ENCODE results near the gene ZNF790. TPM values are rescaled to one million over a fixed set of nuclear protein-coding genes. Genes with fewer than 3 reads are reported as not detected.
A peak's percentile ranks its signal among the peaks of the same experiment; 100 is the strongest.

The ZNF790 gene
- total RNA-seq, 2 experiments from 2014 or later: 2.7 to 4.3 TPM

DNA sequence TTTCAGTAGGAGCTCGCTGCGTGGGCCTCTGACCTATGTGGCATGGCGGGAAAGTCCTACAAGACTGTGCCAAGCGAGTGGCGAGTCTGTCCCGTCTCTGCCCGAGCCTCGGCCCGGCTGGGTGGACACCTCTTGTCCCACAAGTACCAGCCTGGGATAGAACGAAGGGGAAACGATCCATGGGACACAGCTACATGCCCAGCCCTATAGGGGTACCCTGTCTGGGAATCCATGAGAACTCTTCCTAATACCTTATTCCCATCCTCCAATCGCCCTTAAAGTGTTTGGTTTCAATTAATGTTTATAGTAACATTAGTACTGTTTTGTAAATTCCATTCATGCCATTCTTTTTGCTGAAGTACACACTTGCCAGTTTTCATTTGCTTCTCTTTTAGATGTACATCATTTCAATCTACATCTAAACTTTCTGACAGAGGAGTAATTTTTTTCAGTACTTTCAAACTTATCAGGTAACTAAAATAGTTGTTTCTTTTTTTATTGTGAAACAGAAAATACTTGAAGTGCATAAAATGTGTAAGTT is 667 bp upstream of the ZNF790 start:
- Histone ChIP-seq H4K20me1 (ENCODE audit: insufficient read depth, low read length) (no peaks in the 10 kb centered on the region), H3K4me2 (ENCODE audit: low read length) (no peak overlapping the region), H3K4me3 (ENCODE audit: low read depth, low read length, poor library complexity, severe bottlenecking) (no peak overlapping the region), H3K36me3 (ENCODE audit: insufficient read depth, low read length) (0 out of 2 replicates have a peak, but pooled peaks cover under 1% of the 10 kb centered on the region), H3K9me3 (ENCODE audit: low read length) (no peaks in the 10 kb centered on the region; the same call in 1 of the 2 replicates), H3K79me2 (ENCODE audit: insufficient read depth, low read depth, low read length) (no peaks in the 10 kb centered on the region), H2AFZ (ENCODE audit: low read length) (no peak overlapping the region), H3K4me1 (ENCODE audit: insufficient read depth, low read length, poor library complexity, severe bottlenecking) (no peaks in the 10 kb centered on the region), H3K27ac (ENCODE audit: low read depth, low read length, poor library complexity, severe bottlenecking) (no peak overlapping the region), H3K9me2 (ENCODE audit: insufficient read depth, low read length) (no peaks in the 10 kb centered on the region)
- TF ChIP-seq, protein P1, sequence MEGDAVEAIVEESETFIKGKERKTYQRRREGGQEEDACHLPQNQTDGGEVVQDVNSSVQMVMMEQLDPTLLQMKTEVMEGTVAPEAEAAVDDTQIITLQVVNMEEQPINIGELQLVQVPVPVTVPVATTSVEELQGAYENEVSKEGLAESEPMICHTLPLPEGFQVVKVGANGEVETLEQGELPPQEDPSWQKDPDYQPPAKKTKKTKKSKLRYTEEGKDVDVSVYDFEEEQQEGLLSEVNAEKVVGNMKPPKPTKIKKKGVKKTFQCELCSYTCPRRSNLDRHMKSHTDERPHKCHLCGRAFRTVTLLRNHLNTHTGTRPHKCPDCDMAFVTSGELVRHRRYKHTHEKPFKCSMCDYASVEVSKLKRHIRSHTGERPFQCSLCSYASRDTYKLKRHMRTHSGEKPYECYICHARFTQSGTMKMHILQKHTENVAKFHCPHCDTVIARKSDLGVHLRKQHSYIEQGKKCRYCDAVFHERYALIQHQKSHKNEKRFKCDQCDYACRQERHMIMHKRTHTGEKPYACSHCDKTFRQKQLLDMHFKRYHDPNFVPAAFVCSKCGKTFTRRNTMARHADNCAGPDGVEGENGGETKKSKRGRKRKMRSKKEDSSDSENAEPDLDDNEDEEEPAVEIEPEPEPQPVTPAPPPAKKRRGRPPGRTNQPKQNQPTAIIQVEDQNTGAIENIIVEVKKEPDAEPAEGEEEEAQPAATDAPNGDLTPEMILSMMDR (conservative IDR thresholded peaks at IDR 0.05; ENCODE audit: low read length): no peak
- TF ChIP-seq EZH2phosphoT487 (IDR thresholded peaks at IDR 0.05; ENCODE audit: borderline replicate concordance, low read depth, low read length): no peak
- CTCF ChIA-PET (ENCODE audit: unreplicated experiment): no interaction called here
- intact Hi-C loops (cut with micrococcal nuclease; ENCODE audit: unreplicated experiment): no loop called here
- DNase-seq (ENCODE audit: low spot score): no peak
- no TSS peak for BruUV-seq (replicated peaks)
- POLR2A ChIA-PET: no interaction called here

DNA sequence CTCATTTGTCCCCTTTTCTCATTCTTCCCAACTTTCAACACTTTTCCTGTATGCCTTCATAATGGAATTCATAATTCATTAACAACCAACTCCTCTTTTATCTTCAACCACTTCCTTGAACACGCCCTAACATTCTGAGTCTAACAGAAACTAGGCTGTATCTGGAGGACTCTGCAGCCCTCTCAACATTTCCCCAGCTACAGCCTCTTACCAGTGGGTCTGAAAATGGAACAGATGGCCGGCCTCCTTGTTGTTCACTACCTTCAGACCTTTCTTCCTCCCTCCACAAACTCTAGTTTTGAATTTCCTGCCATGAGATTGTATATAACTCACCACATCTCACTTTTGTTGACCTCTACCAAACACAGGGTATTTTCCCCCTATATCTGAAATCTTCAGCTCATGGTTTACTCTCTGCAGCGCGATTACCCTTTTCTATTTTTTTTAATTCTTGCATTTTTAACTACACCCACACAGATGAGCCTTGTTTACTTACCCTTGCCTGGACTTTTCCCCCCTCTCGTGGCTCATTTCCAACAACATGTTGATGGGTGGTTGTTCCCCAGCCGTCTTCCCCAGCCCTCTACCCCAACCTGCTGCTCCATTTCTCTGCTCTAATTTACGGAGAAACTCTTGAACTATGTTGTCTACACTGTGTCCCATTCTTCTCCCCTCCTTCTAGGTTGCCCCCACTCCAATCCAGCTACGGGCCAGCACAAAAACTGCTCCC is 846 bp downstream of the ZNF790 start:
- intact Hi-C loops (cut with micrococcal nuclease; ENCODE audit: unreplicated experiment): no loop called here
- no peaks in the 10 kb centered on the region for H3K79me2 ChIP-seq (ENCODE audit: insufficient read depth, low read depth, low read length)
- H3K4me1 ChIP-seq (ENCODE audit: insufficient read depth, low read length, poor library complexity, severe bottlenecking): no peaks in the 10 kb centered on the region
- no peak overlapping the region for H2AFZ ChIP-seq (ENCODE audit: low read length)
- POLR2A ChIA-PET: no interaction called here
- CTCF ChIA-PET (ENCODE audit: unreplicated experiment): no interaction called here
- peaks cover 6% of the 10 kb centered on the region; the same call in 1 of the 2 replicates for H3K9me3 ChIP-seq (ENCODE audit: low read length)
- no peak for DNase-seq (ENCODE audit: low spot score)
- H3K4me3 ChIP-seq (ENCODE audit: low read depth, low read length, poor library complexity, severe bottlenecking): no peak overlapping the region
- H3K9me2 ChIP-seq (ENCODE audit: insufficient read depth, low read length): no peaks in the 10 kb centered on the region
- TF ChIP-seq, protein P1 (conservative IDR thresholded peaks at IDR 0.05; ENCODE audit: low read length): no peak
- TF ChIP-seq EZH2phosphoT487 (IDR thresholded peaks at IDR 0.05; ENCODE audit: borderline replicate concordance, low read depth, low read length): no peak
- BruUV-seq (replicated peaks): no TSS peak
- H3K4me2 ChIP-seq (ENCODE audit: low read length): 0 out of 2 replicates have a peak overlapping the region, but pooled peaks have one; percentile 16
- peaks cover 11% of the 10 kb centered on the region; the same call in 1 of the 2 replicates for H3K36me3 ChIP-seq (ENCODE audit: insufficient read depth, low read length)
- H4K20me1 ChIP-seq (ENCODE audit: insufficient read depth, low read length): no peaks in the 10 kb centered on the region
- no peak overlapping the region for H3K27ac ChIP-seq (ENCODE audit: low read depth, low read length, poor library complexity, severe bottlenecking)

DNA sequence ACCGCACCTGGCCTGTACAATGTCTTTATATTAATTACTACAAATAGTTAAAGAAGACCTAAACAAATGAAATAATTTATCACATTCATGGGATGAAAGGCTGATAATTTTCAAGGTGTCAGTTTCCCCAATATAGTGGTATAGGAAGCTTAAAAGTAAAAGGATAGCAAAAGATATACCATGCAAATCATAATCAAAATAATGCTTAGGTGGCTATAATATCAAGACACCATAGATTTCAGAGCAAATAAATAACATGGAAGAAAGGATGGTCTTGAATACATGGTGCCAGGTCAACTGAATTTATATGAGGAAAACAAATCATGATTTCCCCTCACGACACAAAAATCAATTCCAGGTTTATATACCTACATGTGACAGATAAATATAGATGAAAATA is 4.8 kb downstream of the ZNF790 start:
- no peak overlapping the region for H2AFZ ChIP-seq (ENCODE audit: low read length)
- no peaks in the 10 kb centered on the region for H3K79me2 ChIP-seq (ENCODE audit: insufficient read depth, low read depth, low read length)
- no peaks in the 10 kb centered on the region for H3K4me1 ChIP-seq (ENCODE audit: insufficient read depth, low read length, poor library complexity, severe bottlenecking)
- no peak overlapping the region for H3K4me2 ChIP-seq (ENCODE audit: low read length)
- no peak overlapping the region for H3K4me3 ChIP-seq (ENCODE audit: low read depth, low read length, poor library complexity, severe bottlenecking)
- H3K27ac ChIP-seq (ENCODE audit: low read depth, low read length, poor library complexity, severe bottlenecking): no peak overlapping the region
- no peaks in the 10 kb centered on the region for H4K20me1 ChIP-seq (ENCODE audit: insufficient read depth, low read length)
- POLR2A ChIA-PET: no interaction called here
- H3K9me3 ChIP-seq (ENCODE audit: low read length): peaks cover 29% of the 10 kb centered on the region; the same call in 1 of the 2 replicates
- CTCF ChIA-PET (ENCODE audit: unreplicated experiment): no interaction called here
- H3K36me3 ChIP-seq (ENCODE audit: insufficient read depth, low read length): peaks cover 14% of the 10 kb centered on the region; the same call in 1 of the 2 replicates
- no peak for TF ChIP-seq EZH2phosphoT487 (IDR thresholded peaks at IDR 0.05; ENCODE audit: borderline replicate concordance, low read depth, low read length)
- TF ChIP-seq, protein P1 (conservative IDR thresholded peaks at IDR 0.05; ENCODE audit: low read length): no peak
- intact Hi-C loops (cut with micrococcal nuclease; ENCODE audit: unreplicated experiment): no loop called here
- no peak for DNase-seq (ENCODE audit: low spot score)
- H3K9me2 ChIP-seq (ENCODE audit: insufficient read depth, low read length): no peaks in the 10 kb centered on the region
- BruUV-seq (replicated peaks): no TSS peak

Measured in OCI-LY7 (cell line).